Fibroblast of skin of left quadriceps (primary cell): ENCODE measurements around the gene ERMN.
A peak's percentile ranks its signal among the peaks of the same experiment; 100 is the strongest.

Experiments used
- DNase-seq, 2 experiments: peaks; one replicate each; pipeline ENCODE4 v3.0.0-alpha.2; 2013; ENCODE audit warnings: low read depth in 2 of 2

Gene ERMN

DNA sequence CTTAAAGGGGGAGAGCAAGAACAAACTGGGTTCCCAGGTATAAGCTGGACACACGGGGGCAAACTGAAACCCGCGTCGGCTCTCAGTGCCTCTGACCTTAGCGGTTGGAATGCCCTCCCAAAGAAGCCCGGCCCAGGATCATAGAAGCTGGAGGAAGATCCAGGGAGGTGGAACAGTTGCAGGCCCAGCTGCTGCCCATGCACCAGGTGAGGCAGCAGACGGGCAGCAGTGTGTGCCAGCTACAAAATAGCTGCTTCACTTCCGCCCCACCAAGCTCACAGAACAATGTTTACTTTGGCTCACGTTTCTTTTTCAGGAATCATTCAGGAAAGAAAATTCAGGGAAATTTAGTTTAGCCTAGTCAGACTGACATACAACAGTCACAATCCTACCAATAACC lies 3.9 kb upstream of the ERMN start:
- DNase-seq = no peak

GRCh38 chr2:157327621-157328500 lies 2.2 kb upstream of the ERMN start:
- peak; percentile 49 to 50 for DNase-seq

DNA sequence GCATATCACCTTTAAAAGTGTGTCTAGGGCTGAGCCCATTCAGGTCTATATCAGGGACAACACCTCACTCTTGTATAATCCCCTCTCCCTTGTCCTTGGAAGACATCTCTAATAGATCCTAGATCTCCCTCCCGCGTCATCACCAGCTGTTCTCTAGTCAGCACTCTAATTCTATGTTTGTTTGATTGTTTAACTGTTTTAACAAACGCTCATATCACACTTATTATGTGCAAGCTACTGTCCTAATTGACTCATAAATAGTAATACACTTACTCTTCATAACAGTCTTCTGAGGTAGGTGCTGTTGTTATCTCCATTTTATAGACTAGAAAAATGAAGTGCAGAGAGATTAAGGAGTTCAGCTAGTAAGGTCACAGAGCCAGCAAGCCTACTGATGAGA lies 1.6 kb upstream of the ERMN start:
- DNase-seq = no peak

DNA sequence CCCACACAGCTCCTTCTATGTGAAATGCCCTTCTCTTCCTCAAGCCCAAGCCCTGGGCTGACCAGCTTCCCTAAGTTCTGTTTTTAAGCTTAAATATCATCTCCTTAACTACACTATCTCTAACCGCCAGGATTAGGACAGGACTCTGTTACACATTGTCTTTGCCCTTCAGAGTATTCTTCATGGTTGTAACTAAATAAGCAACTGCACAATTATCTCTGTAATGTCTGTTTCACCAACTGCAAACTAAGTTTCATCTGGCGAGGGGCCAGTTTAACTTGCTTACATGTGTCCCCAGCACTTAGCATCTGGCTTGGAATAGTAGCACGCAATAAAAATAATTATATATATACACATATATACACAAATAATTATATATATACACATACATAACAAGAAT lies 1.1 kb upstream of the ERMN start:
- DNase-seq = no peak

GRCh38 chr2:157324331-157324843 lies 1.2 kb downstream of the ERMN start:
- no peak for DNase-seq

GRCh38 chr2:157322432-157322831 lies 3.2 kb downstream of the ERMN start:
- DNase-seq = no peak

DNA sequence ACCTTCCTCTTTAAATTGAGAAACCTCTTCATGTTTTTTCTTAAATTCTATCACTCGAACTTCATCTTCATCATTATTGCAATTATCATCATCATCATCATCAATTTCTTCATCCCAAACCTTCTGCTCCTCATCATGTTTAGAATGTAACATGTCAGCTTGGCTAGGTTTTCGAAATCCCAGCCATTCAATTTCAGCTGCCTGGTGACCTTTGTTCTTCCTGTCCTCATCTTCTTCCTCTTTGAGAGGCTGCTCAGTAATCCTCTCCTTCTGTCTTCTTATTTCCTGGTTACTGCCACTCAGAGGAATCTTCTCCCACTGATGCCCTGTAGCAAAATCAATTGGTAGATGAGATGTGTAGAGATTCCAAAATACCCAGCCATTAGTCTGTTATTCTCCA lies 4.2 kb downstream of the ERMN start:
- no peak for DNase-seq

GRCh38 chr2:157320409-157320808 lies 5.2 kb downstream of the ERMN start:
- no peak for DNase-seq

DNA sequence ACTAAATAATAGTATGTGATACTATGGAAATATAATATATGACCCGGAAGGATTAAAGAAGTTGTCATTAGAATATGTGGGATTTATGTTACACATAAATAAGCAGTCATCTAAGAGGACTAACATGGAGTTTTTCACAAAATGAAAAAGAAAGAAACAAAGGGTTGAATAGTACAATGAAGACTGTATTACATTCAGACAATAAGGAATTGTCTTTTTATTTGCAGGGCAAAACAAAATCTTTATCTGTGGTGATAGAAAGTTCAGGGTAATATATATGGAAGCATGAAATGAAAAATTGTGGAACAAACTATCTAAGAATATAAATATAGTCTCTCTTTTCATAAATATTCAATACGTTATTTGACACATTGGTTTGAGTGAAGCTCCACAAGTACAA lies 5.8 kb downstream of the ERMN start:
- no peak for DNase-seq

GRCh38 chr2:157318884-157319283 lies 6.7 kb downstream of the ERMN start:
- DNase-seq = no peak

GRCh38 chr2:157315901-157316300 lies 9.7 kb downstream of the ERMN start:
- DNase-seq = no peak

DNA sequence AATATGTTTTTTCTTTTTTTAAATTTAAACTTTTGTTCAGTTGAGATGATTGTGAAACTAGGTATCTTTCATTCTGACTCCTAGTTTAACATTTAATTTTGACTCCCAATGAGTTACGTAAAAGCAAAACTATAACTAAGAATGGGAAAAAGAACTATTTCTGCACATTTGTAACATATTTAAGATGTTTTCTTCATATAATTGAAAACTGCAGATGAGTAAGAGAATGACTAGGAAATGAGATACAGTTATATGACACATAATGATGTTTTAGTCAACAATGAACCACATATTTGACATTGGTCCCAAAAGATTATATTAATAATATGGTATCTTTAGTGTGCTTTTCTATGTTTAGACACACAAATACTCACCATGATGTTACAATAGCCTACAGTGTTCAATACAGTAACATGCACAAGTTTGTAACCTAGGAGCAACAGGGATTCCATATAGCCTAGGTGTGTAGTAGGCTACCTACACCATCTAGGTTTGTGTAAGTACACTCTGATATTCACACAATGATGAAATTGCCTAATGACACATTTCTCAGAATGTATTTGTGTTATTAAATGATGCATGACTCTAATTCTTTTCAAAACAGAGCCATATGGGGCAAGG lies 12.6 kb downstream of the ERMN start:
- peak in 1 of 2 experiments; percentile 27 for DNase-seq

- DNase-seq = no peak
These were observed 13.9 kb downstream of the ERMN start for GRCh38 chr2:157311706-157312105.

DNA sequence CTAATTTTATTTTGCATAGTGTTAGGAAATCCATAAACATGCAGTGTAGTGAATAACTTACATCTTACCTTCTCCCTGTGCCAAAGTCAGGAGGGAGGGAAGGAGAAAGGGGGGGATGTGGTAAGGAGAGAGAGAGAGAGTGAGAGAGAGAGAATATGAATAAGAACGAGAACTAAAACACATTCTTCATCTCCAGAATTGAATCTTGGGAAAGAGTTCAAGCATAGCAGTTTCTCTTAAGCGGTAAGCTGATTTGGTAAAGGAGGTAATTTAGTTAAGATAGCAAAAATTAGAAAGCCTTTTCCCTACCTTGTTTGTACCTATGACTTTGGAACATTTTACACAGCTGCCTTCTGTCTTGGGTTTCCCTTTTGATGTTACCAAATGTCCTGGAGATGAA lies 15.7 kb downstream of the ERMN start:
- no peak for DNase-seq

GRCh38 chr2:157307021-157307420 lies 18.6 kb downstream of the ERMN start:
- DNase-seq = peak; percentile 41 to 45

DNA sequence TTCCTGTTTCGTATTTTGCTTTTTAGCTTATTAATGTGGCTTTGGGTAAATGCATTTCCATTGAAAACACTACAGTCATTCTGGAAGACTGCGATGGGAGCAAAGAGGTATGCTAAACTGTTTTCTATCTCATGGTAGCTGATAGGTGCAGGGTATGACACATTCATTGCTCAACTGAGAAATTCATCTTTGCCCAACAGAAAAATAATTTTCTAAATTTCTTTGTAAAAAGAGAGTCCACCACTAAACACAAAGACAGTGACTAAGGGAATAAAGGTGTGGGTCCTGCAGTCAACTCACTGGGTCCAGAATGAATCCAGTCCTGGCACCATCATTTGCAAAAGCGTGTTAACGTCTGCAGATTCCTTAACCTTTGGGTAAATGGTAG lies 19.9 kb downstream of the ERMN start:
- DNase-seq = no peak

DNA sequence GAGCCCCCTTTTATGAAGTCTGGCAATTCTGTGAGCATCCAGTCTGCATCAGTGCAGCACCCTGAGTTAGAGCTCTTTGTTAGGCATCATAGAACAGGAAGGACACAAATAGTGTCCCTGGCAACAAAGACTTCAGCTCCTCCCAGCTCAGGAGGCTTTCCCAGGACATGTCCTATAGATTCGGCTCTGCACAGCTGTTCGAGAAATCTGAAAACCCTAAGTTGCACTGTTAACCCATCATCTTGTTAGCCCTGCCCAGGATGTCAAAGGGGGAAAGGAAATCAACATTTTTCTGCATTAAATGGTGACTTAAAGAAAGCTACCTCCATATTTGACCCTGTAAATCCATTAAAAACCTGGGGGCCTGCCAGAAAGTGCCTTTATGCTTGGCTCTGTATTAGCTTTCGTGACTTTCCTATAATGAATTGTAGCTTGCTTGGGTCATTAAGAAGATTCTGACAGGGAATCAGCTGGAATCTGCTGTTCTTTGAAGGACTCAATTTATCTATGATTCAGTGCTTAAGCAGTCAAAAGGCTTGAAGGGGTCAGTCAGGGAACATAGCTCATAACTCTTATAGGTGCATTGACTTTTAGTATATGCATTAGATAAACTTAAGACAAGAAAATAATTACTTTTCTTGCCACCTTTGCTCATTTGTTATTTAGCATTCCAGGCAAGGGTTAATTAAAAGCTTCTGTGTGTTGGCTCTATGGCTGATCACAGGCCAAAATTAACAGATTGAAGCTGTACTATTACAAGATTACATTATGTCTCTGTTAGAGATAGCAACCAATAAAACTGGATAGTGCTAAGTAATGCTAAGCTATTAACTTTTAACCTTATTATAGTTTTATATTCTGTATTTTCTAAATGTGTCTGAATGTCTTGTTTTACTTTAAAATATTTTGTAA lies 20.6 kb downstream of the ERMN start:
- DNase-seq = peak; percentile 85 to 86

GRCh38 chr2:157303612-157304011 lies 22.0 kb downstream of the ERMN start:
- DNase-seq = no peak

DNA sequence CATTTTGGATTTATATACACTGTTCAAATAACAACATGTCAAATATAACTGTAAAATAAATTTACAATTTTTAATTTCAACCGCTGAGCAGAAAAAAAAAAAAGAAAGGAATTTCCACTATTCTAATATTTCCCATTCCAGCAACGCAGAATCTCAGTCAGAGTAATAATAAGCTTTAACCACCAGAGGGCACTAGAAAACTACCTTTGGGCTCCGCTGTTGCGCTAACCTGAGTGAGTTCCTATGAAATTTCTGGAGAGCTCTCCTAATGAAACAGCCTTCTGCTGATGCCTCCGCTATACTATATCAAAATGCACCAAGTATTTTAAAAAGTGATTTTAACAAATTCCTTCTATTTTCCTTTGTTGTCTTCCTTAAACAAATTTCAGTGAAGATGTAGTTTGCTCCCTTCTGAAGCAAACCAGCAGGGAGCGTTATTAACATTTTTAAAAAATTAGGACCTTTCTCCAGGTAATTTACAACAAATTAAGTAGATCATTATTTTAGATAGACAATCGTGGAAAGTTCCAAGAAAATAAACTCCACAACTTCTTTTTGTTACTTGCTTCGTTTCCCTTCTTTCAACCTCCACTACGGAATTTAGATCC lies 23.0 kb downstream of the ERMN start:
- peak; percentile 30 to 46 for DNase-seq

DNA sequence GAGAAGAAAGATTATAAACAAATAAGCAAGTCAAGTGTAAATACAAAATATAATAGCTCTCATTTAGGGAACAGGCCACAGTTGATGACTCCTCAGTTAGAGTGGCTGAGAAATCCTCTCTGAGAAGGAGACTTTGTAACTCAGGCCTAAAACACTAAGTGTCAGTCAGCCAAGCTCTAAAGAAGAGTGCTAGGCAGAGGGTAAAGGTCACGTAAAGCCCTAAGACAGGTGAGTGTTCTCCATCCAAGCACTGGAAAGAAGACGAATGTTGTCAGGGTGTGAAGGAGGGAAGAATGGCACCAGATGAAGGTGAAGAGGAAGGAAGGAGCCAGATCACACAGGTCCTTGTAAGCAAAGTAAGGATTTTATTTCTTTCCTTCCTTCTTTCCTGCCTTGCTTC lies 24.3 kb downstream of the ERMN start:
- DNase-seq = no peak

GRCh38 chr2:157296958-157297357 lies 28.7 kb downstream of the ERMN start:
- DNase-seq = no peak

DNA sequence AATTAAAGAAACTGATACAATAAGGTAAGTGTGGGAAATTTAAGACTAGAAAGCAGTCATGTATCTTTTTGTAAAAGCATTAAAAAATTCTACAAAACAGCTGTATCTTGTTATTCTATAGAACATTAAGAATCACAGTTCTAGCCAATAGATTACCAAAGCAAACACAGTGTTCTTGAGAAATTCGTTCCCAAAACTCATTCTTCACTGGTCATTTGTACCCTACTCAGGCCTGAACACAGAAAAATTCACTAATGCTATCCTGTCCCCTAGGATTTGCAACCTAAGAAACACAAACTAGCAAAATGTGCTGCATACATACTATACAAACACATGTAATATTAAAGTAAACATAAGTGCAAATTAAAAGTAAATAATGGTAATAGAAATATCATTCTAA lies 29.1 kb downstream of the ERMN start:
- no peak for DNase-seq
